ENCODE data around the gene CYP2C19.
"Not testable (repeated sequence)": the region's sequence is repeated elsewhere in the genome, so short reads cannot be mapped to it uniquely, and the experiment has no call there.

Gene CYP2C19

GRCh38 chr10:94889123-94889522 is 126.6 kb downstream of the CYP2C19 start:
- Mint-ChIP-seq H3K9me3 (peaks cover 3% of the 10 kb centered on the region), H3K27me3 (ENCODE audit: low read depth) (no peaks in the 10 kb centered on the region), H3K4me3 (no peak overlapping the region), H3K4me1 (no peaks in the 10 kb centered on the region), H3K36me3 (ENCODE audit: low read depth) (no peaks in the 10 kb centered on the region), H3K27ac (no peak overlapping the region)
- TF ChIP-seq CTCF (IDR thresholded peaks at IDR 0.05; ENCODE audit: unreplicated experiment in 3 of 3) = no peak

- no peak for TF ChIP-seq CTCF (IDR thresholded peaks at IDR 0.05; ENCODE audit: unreplicated experiment in 3 of 3)
- Mint-ChIP-seq H3K27me3 (ENCODE audit: low read depth) (peaks cover 4% of the 10 kb centered on the region), H3K4me3 (no peak overlapping the region)
Observed at GRCh38 chr10:94890264-94891022, 128.0 kb downstream of the CYP2C19 start.

GRCh38 chr10:94898414-94898813 is 135.9 kb downstream of the CYP2C19 start:
- H3K4me3 Mint-ChIP-seq; H3K27ac Mint-ChIP-seq; H3K36me3 Mint-ChIP-seq (ENCODE audit: low read depth); H3K27me3 Mint-ChIP-seq (ENCODE audit: low read depth); H3K4me1 Mint-ChIP-seq: not testable (repeated sequence)
- H3K9me3 Mint-ChIP-seq = peaks cover 17% of the 10 kb centered on the region

More at GRCh38 chr10:94890264-94891022, 128.0 kb downstream of the CYP2C19 start:
- no peaks in the 10 kb centered on the region for H3K36me3 Mint-ChIP-seq (ENCODE audit: low read depth)
- peaks cover 7% of the 10 kb centered on the region for H3K9me3 Mint-ChIP-seq
- no peak overlapping the region for H3K27ac Mint-ChIP-seq
- no peaks in the 10 kb centered on the region for H3K4me1 Mint-ChIP-seq

- H3K27ac Mint-ChIP-seq = peak overlapping the region; percentile 64 to 82 (median 78)
- peaks cover 9% of the 10 kb centered on the region for H3K9me3 Mint-ChIP-seq
- no peak for TF ChIP-seq CTCF (IDR thresholded peaks at IDR 0.05; ENCODE audit: unreplicated experiment in 3 of 3)
- no peaks in the 10 kb centered on the region for H3K27me3 Mint-ChIP-seq (ENCODE audit: low read depth)
- H3K4me3 Mint-ChIP-seq = no peak overlapping the region
- no peaks in the 10 kb centered on the region for H3K4me1 Mint-ChIP-seq
- H3K36me3 Mint-ChIP-seq (ENCODE audit: low read depth) = no peaks in the 10 kb centered on the region
Observed at GRCh38 chr10:94902080-94902479, 139.6 kb downstream of the CYP2C19 start.

GRCh38 chr10:94902570-94902969 is 140.1 kb downstream of the CYP2C19 start:
- H3K4me3 Mint-ChIP-seq = no peak overlapping the region
- H3K36me3 Mint-ChIP-seq (ENCODE audit: low read depth) = no peaks in the 10 kb centered on the region
- H3K9me3 Mint-ChIP-seq = peaks cover 5% of the 10 kb centered on the region
- peak overlapping the region; percentile 64 to 82 (median 78) for H3K27ac Mint-ChIP-seq
- no peak for TF ChIP-seq CTCF (IDR thresholded peaks at IDR 0.05; ENCODE audit: unreplicated experiment in 3 of 3)
- H3K27me3 Mint-ChIP-seq (ENCODE audit: low read depth) = no peaks in the 10 kb centered on the region
- no peaks in the 10 kb centered on the region for H3K4me1 Mint-ChIP-seq

Measured in nephron (organoid).